ENCODE results near the gene GMNN.
"Not testable (repeated sequence)": the region's sequence is repeated elsewhere in the genome, so short reads cannot be mapped to it uniquely, and the experiment has no call there.

The GMNN gene

DNA sequence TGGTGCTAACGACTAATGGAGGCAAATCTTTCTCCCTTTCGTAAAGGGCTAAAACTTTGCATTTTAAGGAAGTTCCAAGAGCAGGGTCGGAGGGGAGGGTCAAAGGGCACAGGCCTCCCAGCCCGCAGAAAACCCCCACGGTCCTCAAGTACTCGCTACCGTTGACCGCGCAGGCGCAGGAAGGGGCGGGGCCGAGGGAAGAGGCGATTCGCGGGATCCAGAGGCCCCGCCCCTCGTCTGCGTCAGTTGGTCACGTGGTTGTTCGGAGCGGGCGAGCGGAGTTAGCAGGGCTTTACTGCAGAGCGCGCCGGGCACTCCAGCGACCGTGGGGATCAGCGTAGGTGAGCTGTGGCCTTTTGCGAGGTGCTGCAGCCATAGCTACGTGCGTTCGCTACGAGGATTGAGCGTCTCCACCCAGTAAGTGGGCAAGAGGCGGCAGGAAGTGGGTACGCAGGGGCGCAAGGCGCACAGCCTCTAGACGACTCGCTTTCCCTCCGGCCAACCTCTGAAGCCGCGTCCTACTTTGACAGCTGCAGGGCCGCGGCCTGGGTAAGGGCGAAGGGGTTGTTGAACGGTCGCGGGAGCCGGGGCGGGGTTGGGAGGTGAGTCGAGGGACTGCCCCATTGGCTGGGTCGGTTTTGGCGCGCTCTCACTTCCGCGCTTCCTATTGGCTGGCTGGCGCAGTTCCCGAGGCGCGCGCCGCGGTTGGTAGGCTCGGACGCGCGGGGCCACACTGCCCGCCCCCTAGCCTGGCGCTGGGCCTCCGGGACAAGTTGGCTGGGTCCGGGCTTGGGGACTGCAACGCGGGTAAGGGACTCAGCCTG lies at the start of gene GMNN:
TSS of gene GMNN (plus strand) at position 242 of the 824 bp plus-strand sequence. CDS start 2,310 bp downstream, outside the sequence.
- DNase-seq = peak; percentile 99

DNA sequence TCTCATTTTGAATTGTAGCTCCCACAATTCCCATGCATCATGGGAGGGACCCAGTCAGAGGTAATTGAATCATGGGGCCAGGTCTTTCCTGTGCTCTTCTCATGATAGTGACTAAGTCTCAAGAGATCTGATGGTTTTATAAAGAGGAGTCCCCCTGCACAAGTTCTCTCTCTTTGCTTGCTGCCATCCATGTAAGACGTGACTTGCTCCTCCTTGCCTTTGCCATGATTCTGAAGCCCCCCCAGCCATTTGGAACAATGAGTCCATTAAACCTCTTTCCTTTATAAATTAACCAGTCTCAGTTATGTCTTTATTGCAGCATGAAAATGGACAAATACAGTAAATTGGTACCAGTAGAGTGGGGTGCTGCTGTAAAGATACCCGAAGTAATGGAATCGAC lies 44.1 kb upstream of the GMNN start:
- not testable (repeated sequence) for DNase-seq

DNA sequence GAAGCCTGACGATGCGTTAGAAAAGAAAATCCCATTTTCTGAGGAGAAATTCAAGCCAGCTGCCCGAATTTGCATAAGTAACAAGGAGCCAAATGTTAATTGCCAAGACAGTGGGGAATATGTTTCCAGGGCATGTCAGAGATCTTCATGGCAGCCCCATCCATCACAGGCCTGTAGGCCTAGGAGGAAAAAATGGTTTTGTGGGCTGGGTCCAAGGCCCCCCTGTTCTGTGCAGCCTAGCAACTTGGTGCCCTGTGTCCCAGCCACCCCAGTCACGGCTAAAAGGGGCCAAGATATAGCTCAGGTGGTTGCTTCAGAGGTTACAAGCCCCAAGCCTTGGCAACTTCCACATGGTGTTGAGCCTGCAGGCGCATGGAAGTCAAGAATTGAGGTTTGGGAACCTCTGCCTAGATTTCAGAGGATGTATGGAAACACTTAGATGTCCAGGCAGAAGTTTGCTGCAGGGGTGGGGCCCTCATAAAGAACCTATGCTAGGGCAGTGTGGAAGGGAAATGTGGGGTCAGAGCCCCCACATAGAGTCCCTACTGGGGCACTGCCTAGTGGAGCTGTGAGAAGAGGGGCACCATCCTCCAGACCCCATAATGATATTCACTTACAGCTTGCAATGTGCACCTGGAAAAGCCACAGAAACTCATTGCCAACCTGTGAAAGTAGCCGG lies 43.1 kb upstream of the GMNN start:
- DNase-seq = not testable (repeated sequence)

DNA sequence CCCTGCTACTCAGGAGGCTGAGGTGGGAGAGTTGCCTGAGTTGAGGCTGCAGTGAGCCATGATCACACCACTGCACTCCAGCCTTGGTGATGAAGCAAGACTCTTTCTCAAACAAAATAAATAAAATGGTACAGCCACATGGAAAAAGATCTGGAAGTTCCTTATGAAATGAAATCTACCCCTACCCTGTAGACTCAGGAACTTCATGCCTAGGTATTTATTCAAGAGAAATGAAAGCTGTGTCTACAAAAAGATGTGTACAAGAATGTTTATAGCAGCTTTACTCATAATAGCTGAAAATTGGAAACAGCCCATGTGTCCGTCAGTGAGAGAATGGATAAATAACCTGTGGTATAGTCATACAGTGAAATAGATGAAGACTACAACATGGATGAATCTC lies 40.6 kb upstream of the GMNN start:
- DNase-seq = no peak

DNA sequence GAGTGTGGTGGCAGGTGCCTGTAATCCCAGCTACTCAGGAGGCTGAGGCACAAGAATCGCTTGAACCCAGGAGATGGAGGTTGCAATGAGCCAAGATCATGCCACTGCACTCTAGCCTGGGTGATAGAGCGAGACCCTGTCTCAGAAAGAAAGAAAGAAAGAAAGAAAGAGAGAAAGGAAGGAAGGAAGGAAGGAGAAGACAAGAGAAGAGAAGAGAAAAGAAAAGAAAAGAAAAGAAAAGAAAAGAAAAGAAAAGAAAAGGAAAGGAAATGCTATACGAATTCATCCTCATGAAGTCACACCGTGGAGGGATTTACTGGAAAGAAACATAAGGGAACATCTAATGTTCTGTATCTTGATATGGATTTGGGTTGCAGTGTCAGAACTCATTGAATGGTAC lies 40.0 kb upstream of the GMNN start:
- DNase-seq = not testable (repeated sequence)

DNA sequence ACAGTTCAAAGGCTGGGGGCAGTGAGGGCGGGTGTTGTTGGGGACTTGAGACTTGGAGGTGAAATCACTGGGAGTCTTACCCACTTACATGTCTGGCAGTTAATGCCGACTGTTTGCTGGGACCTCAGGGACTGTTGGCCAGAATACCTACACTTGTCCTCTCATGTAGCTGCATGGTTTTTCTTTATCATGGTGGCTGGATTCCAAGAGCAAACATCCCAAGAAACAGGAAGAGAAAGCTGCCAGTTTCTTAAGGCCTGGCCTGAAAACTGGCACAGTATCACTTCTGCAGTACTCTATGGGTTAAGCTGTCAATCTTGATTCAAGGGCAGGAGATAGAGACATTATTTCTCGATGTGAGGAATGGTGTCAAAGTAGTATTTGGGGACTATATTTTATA lies 36.0 kb upstream of the GMNN start:
- no peak for DNase-seq

DNA sequence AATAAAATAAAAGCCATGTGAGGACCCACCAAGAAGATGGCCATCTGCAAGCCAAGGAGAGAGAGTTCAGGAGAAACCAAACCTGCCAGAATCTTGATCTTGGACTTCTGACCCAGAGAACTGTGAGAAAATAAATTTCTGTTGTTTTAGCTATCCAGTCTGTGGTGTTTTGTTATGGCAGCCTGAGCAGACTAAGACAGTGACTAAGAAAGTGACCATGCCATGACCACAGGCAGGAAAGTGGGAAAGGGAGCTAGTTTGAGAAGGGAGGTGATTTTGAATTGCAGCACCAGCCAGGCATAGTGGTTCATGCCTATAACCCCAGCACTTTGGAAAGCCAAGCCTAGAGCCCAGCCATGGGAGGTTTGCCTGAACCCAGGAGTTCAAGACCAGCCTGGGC lies 33.9 kb upstream of the GMNN start:
- no peak for DNase-seq

DNA sequence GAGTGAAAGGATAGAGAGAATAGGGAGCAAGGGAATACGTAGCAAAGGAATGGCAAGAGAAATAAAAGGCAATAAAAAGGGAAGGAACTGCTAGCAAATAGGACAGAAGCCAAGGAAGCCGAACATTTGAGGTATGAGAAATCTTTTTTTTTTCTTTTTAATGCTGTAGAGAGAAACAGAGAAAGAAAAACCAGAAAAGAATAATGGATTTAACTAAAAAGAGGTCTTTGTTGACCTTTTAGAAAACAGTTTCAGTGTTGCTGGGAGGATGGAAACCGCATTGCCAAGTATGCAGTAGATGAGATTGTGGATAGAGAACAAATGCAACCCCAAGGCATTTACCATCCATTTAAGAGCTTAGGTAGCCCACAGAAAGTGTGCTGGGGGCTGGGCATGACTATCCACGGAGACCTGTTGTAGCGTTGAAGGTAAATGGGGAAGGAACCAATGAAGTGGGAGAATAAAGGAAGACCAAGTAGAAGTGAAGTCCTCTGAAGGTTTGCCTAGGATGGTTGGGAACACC lies 32.5 kb upstream of the GMNN start:
- DNase-seq = no peak

DNA sequence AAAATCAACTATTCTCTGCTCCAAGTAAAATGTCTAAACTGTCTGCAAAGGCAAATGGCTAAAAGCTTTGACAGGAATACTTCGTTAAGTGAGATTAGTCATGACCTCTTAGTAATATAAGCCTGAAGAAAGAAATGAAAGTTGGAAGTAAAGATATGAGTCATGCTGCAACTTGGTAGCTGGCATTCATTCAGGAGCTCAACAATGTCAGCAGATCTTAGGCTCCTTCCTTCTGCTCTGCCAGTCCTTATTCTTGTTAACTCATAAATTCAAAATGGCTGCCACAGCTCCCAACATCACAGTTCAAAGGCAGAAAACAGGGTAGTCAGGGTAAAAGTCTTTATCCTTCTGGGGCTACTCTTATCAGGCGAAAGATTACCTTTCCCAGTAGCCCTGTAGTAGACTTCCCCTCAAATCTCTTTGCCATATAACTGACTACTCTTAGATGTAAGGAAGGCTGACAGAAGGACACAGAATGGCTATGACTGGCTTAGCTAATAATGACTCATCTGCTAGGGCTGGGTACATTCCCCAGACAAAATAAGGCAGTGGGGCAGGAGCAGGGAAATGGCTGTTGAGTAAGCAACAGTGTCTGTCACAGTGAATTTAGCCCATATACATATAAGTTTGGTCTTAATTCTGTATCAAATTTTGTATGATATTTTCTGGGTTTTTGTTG lies 31.3 kb upstream of the GMNN start:
- peak; percentile 44 for DNase-seq

DNA sequence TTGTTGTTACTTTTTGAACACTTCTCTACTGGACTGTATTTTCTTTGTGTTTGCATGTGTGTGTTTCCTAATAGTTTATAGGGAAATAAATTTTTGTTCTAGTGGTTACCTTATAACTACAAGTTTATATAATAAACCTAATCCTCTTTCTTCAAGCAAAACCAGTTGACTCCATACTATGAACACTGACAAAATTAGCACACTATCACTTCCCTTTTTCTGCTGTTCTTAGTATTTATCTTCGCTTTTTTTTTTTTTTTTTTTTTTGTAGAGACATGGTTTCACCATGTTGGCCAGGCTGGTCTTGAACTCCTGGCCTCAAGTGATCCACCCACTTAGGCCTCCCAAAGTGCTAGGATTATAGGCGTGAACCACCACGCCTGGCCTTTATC lies 30.8 kb upstream of the GMNN start:
- DNase-seq = no peak

DNA sequence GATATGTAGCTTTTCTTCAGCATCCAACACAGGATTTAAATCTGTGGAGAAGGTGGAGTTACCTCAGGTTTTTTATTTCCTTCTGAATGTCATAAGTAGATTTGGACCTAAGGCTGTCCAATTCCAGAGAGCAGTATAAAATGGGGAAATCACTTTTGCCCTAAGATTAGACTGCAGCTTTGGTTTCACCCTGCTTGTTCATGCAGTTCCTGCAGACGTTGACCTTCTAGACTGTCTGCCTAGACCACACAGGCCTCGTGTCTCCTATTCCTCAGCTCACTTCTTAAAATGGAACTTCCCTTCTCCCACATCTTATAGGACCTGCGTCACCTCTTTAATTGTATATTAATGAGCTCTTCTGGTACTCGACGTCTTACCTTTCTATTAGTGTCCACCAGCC lies 29.8 kb upstream of the GMNN start:
- no peak for DNase-seq

DNA sequence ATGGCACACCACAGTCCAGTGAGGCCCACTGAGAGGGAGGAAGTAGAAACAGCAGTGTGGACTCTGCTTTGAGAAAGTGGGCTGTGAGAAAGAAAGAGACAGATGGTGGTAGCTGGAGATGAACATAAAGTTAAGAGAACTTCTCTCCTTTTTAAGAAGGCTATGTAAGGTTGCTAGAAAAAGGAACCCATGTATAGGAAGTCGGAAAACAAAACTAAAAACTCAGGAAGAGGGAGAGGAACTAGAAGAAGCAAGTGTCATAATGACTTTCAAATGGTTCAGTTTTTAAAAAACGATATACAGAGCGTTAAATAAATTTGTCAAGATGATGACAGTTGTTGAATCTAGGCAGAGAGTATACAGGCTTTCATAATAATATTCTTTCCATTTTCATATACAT lies 25.4 kb upstream of the GMNN start:
- no peak for DNase-seq

DNA sequence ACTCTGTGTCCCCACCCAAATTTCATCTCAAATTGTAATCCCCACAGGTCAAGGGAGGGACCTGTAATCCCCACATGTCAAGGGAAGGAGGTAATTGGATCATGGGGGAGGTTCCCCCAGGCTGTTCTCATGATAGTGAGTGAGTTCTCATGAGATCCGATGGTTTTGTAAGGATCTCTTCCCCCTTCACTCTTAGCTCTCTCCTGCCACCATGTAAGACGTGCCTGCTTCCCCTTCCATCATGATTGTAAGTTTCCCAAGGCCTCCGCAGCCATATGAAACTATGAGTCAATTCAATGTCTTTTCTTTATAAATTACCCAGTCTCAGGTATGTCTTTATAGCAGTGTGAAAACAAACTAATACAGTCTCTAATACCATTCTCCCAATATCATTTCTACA lies 23.9 kb upstream of the GMNN start:
- not testable (repeated sequence) for DNase-seq

DNA sequence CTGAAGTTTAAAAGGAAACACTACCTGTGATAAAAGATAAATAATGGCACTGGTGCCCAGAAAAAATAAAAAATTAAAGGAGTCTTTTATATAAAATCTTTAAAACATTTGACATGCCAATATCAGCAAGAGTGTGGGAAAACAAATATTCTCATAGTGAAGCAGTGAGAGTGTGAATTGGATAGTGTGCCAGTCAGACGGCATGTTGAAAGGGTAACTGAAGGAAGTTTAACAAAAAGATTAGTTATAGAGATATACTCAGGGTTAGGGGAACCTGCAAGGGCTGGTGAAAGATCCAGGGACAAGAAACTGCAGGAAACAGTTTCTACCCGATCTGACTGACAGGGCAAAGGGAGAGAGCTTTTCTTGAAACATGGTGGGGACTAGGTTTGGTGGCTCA lies 22.2 kb upstream of the GMNN start:
- DNase-seq = no peak

DNA sequence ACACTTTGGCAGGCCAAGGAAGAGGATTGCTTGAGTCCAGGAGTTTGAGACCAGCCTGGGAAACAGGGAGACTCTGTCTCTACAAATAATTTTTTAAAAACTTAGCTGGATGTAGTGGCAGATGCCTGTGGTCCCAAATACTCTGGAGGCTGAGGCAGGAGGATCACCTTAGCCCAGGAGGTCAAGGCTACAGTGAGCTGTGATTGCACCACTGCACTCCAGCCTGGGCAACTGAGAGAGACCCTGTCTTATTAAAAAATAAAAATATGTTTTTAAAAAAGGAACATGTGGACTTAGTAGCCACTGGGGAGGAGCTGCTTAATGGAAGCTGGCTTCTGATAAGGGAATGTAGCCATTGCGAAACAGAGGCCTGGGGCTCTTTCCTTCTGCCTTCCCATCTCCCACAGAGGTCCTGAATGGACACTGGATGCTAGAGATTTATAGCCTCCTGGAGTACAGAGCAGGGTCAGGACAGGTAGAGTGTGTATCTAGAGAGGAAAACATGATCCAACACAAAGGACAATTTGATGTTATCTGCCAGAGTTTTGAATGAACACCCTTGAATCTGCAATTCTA lies 21.7 kb upstream of the GMNN start:
- no peak for DNase-seq

DNA sequence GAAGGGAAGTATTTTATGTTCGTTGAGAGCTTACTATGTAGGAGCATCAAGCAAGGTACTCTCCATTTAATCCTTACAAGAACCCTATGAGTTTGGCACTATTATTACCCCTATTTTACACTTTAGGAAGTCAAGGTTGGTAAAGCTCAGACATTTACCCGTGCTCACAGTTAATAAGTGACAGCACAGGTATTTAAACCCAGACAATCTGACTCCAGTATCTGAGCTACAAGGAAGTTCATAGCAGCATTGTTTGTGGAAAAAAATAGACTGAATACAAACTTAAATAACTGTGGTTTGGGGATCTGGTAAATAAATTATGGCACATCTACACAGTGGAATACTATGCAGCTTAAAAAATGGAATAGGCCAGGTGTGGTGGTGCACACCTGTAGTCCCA lies 21.2 kb upstream of the GMNN start:
- no peak for DNase-seq

DNA sequence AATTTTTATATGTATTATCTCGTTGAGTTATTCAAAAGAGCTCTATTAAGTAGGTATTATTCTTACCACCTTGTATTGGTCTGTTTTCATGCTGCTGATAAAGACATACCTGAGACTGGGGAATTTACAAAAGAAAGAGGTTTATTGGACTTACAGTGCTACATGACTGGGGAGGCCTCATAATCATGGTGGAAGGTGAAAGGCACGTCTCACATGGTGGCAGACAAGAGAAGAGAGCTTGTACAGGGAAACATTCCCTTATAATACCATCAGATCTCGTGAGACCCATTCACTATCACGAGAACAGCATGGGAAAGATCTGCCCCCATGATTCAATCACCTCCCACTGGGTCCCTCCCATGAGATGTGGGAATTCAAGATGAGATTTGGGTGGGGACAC lies 20.4 kb upstream of the GMNN start:
- not testable (repeated sequence) for DNase-seq

DNA sequence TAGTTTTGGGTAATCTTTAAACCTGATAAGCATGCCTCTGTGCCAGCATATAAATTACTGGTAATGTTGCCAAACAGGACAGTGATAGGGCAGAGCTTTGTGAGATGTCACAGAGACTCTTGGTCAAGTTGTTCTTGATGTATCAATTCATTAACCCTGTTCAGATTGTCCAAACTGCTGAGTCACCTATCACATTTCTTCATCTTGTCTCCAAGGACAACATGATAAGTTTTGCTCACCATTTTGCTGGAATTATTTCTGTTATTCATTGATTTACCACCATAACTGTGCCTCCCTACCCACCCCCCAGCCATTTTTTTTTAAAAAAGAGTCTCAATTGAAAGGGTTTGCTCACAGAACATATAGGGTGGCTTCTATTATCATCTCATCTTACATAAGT lies 19.5 kb upstream of the GMNN start:
- no peak for DNase-seq

DNA sequence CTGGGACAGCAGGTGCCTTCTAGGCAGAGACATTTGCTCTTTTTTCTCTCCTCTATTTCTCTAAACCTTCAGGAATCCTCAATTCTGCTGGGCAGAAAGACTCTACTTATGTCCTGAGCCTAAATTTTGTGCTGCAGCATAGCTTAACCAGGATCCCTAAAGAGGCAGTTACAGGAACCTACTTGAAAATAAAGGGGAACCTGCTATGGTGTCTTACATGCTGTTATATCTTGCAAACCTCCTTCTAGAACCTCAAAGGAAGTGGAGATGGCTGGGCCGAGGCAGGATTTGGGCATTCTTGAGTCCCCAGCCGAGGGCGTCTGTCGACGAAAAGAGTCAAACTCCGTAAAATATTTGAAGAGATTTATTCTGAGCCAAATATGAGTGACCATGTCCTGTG lies 17.1 kb upstream of the GMNN start:
- DNase-seq = no peak

DNA sequence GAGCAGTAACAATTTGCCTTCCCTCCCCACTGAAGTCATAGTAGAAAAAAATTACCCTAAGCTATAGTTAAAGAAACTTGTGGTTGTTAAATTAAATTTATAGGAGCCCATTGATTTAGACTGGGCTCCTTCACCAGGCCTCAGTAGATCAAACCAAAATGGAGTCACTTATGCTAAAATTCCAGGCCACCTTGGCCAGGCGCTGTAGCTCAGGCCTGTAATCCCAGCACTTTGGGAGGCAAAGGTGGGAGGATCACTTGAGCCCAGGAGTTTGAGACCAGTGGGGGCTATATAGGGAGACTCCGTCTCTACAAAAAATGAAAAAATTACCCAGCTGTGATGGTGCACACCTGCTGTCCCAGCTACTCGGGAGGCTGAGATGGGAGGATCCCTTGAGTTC lies 15.0 kb upstream of the GMNN start:
- no peak for DNase-seq

DNA sequence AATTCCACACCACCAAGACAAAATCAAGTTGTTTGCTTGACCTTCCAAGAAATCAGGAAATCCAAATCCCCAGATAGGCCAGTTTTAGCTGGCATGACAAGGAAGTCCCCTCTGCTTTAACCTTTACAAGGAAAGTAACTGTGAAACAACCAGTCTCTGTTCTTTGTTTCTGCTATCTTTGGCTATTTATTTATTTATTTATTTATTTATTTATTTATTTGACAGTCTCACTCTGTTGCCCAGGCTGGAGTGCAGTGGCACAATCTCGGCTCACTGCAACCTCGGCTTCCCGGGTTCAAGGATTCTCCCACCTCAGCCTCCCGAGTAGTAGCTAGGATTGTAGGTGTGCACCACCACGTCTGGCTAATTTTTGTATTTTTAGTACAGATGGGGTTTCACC lies 14.5 kb upstream of the GMNN start:
- no peak for DNase-seq

DNA sequence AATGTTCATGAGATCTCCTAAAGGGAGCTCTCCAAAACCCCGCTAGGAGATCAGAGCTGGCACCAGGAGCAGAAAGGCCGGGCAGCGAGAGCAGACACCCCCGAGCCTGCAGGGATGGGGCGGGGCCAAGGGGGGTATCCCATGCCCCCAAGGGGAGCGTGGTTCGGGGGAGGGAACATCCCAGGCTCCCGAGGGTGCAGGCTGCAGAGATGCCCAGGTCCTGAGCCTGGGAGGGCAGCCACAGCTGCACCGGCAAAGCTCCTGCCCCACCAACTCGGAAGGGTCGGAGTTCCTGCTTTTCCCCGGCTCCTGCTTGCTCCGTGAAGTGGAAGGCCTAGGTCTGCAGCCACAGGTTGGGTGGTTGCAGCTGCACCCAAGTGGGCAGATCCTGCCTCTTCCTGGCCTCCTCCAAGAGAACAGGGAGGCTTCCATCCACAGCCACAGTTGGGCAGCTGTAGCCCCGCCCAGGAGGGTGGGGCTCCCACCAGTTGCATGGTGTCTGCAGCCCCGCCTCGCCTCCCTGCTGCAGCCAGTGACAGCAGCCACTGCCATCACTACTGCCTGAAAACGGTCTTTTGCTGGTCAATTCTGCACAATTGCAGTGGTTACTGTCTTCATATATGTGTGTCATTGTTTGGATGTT lies 13.4 kb upstream of the GMNN start:
- DNase-seq = peak in 1 of 2 experiments; percentile 29

DNA sequence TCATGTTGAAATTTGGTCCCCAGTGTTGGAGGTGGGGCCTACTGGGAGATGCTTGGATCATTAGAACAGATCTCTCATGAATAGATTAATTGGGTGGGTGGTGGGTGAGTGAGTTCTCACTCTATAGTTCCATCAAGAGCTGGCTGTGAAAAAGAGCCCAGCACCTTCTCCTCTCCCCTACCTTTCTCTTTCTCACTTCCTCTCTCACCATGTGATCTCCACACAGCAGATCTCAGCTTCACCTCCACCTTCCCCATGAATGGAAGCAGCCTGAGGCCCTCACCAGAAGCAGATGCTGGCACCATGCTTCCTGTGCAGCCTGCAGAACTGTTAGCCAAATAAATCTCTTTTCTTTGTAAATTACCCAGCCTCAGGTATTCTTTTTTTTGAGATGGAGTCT lies 12.9 kb upstream of the GMNN start:
- DNase-seq = no peak
